Measurements from ENCODE around the gene THOP1.

THOP1 gene

DNA sequence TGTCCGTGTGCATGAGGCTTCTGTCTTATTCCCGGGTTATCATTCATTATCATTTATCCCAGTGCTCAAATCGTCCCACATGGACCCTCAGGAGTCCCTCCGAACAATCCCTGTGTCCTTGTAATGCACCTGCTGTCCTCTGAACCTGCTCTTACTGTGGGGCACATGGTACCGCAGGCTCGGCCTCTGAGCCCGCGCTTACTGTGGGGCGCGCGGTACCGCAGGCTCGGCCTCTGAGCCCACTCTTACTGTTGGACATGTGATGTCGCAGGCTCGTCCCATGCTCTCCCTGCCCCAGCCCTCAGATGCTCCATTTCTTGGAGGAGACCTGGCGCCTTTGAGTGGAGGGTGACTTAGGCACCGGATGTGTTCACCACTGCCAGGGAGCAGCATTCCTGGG is 17.5 kb downstream of the THOP1 start:
- in situ Hi-C loops (cut with MboI; ENCODE audit: low sequenced_read_pairs), result no loop called here

DNA sequence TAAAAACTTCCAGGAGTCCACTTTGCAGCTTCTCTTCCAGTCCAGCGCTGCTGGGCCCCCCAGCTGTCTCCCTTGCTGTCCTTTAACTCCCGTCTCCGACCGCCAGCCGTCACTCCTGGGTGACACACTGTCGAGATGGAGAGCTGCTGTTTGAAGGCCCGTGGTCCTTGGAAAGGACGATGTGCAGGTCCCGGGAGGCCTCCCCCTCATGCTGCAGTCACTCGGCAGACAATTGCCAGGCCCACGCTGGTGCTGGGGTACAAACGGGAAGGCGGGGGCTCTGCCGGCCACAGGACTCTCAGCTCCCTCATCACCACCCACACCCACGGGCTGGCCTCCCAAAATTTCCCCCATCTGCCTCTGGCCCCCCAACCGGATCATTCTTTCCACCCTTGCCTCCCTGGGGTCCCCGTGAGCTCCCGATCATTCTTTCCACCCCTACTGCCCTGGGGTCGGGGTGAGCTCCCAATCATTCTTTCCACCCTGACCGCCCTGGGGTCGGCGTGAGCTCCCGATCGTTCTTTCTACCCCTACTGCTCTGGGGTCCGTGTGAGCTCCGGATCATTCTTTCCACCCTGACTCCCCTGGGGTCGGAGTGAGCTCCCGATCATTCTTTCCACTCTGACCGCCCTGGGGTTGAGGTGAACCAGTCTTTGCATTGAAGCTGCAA is 18.3 kb downstream of the THOP1 start:
- in situ Hi-C loops (cut with MboI; ENCODE audit: low sequenced_read_pairs), result no loop called here

DNA sequence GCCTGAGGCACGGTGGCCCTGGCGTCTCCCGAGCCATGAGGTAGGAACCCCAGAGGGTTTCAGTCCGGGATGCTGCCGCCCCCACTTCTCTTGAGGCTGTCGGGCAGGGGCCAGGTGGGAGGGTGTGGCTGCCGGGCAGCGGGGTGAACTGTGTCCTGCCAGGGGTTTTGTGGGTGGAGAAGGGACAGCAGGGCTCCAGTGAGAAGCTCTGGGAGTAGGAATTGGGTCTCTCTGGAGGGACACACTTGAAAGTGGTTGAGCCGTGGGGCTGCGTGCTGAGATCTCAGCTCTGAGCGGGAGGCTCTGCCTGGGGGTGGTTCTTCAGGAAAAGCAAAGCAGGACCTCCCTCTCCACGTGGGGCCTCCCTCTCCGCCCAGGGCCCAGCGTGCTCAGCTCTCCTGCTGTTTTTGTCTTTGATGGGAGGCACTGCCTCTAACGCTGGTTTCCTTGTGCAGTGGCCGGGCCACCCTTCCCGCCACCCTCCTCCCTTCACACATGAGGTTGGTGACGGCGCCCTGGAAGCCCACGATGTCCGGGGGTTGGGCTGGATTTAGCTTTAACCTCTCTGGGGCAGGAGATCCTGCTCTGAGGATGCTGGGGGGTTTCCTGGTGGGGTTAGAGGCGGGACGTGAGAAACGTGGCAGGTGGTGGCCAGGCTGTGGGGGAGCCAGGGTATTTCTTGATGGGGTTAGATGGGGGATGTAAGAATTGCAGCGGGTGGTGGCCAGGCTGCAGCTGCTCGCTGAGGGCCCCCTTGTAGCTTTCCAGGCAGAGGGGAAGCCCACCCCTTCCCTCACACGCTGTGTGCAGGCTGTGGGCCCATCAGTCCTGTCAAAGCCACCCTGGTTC is 19.1 kb downstream of the THOP1 start:
- in situ Hi-C loops (cut with MboI; ENCODE audit: low sequenced_read_pairs), result no loop called here

DNA sequence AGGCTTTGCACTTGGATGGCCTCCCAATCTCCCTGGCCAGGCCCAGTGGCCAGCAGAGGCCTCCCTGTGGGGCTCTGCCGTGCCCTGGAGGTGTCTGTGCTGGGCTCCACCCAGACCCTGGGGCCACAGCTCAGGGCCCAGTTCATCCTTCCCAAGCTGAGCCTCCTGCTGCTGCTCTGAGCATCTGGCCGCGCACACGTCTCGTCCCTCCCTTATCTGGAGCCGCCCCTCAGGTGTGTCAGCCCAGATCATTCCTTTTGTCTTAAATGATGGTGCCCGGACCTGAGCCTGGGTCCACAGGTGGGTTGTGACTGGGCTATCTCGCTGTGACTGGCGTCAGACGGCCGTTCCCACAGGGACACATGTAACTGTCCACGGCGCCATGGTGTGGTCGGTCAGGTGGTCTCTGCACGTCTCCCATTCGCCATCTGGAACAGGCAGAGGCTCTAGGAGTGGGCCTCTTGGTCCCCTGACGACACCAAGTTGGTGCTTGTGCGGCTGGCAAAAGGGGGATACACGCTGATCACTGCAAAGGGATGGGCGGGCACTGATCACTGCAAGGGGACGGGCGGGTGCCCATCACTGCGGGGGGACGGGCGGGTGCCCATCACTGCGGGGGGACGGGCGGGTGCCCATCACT is 20.1 kb downstream of the THOP1 start:
- in situ Hi-C loops (cut with MboI; ENCODE audit: low sequenced_read_pairs), result no loop called here

DNA sequence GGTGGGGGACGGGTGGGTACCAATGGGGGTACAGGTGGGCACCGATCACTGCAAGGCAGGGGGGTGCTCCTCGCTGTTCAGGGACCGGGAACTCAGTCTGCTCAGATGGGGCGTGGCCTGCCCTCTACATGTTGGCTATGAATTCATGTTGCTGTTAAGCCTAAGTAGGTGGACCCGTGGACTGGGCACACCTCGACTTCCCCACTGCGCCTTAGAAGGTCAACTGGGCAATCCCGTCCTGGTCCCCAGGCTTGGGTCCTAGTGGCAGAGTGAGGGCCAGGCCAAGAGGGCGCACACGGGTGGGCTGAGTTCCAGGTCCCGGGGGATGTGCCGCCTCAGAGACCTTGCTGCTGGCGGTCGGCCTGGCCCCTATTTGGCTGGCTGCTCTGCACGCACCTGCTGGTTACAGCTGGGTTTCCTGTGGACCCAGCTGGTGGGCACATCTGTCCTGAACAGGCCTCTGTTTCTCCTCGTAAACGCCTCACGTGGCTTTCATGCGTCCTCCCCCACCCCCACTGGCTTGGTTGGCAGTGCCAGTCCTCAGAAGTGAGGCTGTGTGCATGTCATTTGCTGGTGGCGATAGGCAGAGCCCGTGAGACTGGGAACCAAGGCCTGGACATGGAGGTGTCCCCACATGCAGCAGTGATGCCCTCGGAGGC is 20.8 kb downstream of the THOP1 start:
- in situ Hi-C loops (cut with MboI; ENCODE audit: low sequenced_read_pairs), result no loop called here

GRCh38 chr19:2806736-2807378 is 21.6 kb downstream of the THOP1 start:
- in situ Hi-C loops (cut with MboI; ENCODE audit: low sequenced_read_pairs), result no loop called here

- in situ Hi-C loops (cut with MboI; ENCODE audit: low sequenced_read_pairs), result no loop called here
Observed at GRCh38 chr19:2807379-2808128, 22.3 kb downstream of the THOP1 start.

DNA sequence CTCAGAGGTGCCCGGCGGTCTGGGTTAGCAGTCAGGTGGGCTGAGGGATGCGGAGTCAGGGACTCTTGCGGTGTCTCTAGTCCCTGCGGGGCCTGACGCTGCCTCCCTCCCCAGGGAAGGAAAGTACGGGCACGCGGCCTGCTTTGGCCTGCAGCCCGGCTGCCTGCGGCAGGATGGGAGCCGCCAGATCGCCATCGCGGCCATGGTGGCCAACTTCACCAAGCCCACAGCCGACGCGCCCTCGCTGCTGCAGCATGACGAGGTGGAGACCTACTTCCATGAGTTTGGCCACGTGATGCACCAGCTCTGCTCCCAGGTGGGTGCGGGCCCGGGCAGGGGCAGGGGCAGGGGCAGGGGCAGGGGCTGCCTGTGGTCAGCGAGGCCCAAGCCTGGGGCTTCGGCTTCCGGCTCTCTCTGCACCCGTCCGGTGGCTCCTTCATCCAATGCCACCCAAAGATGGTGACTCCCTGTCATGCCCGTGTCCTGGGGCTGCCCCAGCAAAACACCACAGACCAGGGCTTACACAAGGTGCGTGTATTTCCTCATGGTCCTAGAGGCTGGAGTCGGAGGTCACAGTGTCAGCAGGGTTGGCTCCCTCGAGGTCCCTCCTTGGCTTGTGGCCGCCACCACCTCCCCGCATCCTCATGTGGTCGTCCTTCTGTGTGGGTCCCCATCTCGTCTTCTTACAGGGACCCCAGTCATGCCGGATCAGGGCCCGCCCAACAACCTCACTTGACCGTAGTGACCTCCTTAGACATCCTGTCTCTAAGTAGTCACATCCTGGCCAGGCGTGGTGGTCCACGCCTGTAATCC is 23.0 kb downstream of the THOP1 start:
- in situ Hi-C loops (cut with MboI; ENCODE audit: low sequenced_read_pairs), result no loop called here

- in situ Hi-C loops (cut with MboI; ENCODE audit: low sequenced_read_pairs), result no loop called here
Observed at GRCh38 chr19:2809387-2810140, 24.3 kb downstream of the THOP1 start.

DNA sequence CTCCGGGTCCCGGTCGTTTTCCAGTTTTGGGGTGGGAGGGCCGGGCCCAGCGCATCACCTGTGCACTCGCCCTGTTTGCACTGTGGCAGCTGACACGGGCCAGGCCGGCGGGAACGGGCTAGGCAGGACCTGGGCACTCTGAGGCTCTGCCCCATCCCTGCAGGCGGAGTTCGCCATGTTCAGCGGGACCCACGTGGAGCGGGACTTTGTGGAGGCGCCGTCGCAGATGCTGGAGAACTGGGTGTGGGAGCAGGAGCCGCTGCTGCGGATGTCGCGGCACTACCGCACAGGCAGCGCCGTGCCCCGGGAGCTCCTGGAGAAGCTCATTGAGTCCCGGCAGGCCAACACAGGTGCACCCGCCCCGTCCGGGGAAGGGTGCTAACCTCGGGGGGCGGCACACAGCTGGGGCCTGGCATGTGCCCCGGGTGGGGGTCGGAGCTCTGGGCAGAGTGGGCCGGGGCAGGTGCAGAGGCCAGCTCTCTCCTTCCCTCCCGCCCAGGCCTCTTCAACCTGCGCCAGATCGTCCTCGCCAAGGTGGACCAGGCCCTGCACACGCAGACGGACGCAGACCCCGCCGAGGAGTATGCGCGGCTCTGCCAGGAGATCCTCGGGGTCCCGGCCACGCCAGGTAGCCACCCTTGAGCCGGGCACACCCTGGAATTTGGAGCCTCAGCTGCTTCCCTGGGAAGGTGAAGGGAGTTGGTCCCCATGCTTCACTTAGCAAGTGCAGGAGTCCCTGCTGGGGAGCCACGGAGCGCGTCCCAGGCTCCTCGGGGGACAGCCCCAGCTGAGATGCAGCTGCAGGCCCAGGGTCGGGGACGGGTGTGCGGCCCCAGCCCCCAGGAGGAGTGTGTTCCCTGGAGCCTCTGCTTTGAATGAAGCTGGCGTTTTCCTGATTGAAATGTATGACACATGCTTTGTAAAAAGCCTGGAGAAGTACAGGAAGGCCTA is 25.1 kb downstream of the THOP1 start:
- in situ Hi-C loops (cut with MboI; ENCODE audit: low sequenced_read_pairs), result no loop called here

- in situ Hi-C loops (cut with MboI; ENCODE audit: low sequenced_read_pairs), result no loop called here
Observed at GRCh38 chr19:2811221-2811722, 26.0 kb downstream of the THOP1 start.

DNA sequence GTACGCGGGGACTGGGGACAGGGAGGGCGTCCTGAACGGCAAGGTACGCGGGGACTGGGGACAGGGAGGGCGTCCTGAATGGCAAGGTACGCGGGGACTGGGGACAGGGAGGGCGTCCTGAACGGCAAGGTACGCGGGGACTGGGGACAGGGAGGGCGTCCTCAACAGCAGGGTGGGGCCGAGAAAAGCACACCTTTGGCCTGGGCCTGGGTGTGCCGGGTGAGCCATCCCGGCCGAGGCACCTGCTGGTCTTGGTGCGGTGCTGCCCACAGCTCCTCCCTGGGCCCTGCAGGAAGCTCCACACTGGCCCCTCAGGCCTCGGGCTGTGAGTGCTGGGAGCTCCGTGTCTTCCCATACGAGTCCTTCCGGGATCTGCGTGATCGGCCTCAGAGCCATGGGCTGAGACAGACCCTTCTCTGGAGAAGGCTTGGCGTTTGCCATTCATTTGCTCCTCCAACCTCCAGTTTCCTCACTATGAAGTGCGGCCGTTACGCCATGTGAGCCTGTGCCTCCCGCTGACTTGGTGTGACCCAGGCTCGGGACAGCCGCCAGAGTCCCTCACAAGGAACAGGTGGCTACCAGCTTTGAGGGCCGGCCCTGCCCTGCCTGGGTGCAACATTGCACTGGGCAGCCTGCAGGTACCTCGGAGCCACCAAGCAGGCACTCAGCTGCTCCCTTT is 26.6 kb downstream of the THOP1 start:
- in situ Hi-C loops (cut with MboI; ENCODE audit: low sequenced_read_pairs), result no loop called here

DNA sequence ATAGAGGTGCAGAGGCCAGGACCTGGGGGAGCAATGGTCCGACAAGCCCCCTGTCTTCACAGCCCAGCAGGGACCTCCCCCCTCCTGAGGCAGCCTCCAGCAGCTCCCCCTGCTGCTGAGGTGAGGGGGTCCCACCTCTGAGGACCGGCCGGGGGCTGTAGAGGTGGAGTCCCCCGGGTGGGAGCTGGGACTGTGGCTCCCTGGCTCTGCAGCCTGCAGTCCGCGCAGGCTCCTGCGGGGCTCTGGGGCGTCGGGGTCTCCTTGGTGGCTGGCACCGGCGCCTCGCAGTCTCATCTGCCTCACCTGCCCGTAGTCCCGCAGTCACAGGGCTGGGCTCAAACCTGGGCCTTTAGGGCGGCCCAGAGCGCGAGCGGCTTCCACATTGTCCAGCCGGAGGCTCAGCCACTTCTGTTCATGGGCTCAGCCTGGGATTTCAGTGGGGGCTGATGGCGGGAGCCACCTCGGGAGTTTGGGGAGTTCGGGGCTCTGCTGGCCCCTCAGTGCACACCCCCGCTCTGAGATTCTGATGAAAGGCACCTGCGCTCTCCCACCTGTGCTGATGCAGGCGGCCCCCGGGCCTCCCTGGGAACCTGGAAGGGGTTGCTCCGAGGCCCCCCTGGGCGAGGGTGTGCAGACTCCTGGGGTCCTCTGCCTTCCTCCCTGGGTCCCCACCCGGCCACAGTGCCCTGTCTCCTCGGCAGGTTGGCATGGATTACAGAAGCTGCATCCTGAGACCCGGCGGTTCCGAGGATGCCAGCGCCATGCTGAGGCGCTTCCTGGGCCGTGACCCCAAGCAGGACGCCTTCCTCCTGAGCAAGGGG is 27.3 kb downstream of the THOP1 start:
- in situ Hi-C loops (cut with MboI; ENCODE audit: low sequenced_read_pairs), result no loop called here

DNA sequence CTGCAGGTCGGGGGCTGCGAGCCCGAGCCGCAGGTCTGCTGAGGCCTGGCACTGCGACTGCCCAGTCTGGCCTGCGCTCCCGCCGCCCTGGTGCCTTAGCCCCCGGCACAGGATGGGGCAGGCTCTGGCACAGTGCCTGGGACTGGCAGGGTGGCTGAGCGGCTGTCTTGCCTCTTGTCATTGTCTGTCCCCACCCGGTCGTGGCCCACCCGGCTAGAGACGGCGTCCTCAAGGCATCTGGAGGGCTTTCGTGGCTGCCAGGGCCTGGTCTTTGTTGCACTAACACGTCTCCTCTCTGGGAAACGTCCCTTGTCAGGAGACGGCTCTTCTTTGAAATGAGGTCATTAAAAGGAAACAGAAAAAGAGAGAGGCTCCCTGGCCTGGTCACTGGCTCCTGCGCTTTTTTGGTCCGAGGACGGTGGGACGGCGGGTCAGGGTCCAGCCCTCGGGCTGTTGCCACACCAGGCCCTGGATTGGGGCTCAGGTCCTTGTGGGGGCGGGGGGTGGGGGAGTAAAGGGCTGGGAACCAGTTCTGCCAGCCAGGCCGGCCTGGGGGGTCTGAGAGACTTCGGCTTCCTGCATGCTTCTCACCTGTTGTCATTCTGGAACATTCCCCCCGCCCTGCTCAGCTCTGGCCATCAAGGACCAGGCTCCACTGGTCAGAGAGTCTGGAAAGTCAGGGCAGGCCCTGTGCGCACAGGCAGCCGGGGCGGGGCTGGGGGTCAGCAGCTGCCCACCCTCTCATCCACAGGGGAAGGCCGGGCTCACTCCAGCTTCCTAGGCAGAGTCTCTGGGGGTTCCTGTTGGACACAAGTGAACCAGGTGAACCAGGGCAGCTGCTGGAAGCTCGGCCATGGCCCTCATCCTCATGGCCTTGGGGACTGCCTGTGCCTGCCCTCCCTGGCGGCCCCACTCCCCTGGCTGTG is 28.2 kb downstream of the THOP1 start:
- in situ Hi-C loops (cut with MboI; ENCODE audit: low sequenced_read_pairs), result no loop called here

- in situ Hi-C loops (cut with MboI; ENCODE audit: low sequenced_read_pairs), result no loop called here
Observed at GRCh38 chr19:2814426-2814825, 29.1 kb downstream of the THOP1 start.

Data from HL-60/S4 (cell line).